GM12878 (cell line): ENCODE data around the gene PRKCQ. TPM values are rescaled to one million over a fixed set of nuclear protein-coding genes. Genes with fewer than 3 reads are reported as not detected.

ENCODE experiments used
- ATAC-seq: fragments of 200-7000 bp; cut with Tn5 transposase; 3 replicates; pipeline ENCODE4 v1.9.1; 2020; ENCODE audit warnings: mild to moderate bottlenecking, moderate library complexity
- BruUV-seq: library from RNA; stranded (reverse); fragments of 400-500 nt; replicated peaks from 2 replicates; lab custom pipeline; 2021; lab: Mats Ljungman, UMichigan
- CTCF ChIA-PET: fragments of 300-600 bp; sonication (Branson Sonifier 250); formaldehyde crosslinking; extraction: SDS; loops from one replicate; lab custom pipeline; 2021; ENCODE audit warnings: inconsistent platforms; lab: Yijun Ruan, JAX
- POLR2A ChIA-PET: fragments of 350-600 bp; formaldehyde crosslinking; extraction: SDS; loops from one replicate; lab custom pipeline; 2021; ENCODE audit warnings: inconsistent platforms; lab: Charles Lee
- RAD21 ChIA-PET: fragments of 300-600 bp; sonication (Branson Sonifier 250); formaldehyde crosslinking; loops from one replicate; lab custom pipeline; 2023; ENCODE audit warnings: antibody characterized with exemption; ENCODE audit not compliant: unreplicated experiment; lab: Charles Lee
- SMC1A ChIA-PET: fragments of 300-600 bp; sonication (Branson Sonifier 250); formaldehyde crosslinking; loops from one replicate; lab custom pipeline; 2023; ENCODE audit not compliant: unreplicated experiment, uncharacterized antibody; lab: Charles Lee
- DNase-seq: peaks from one replicate; pipeline ENCODE4 v3.0.0-alpha.2; 2011; ENCODE audit warnings: low read depth, low spot score
- FAIRE-seq: peaks from 3 replicates; lab custom pipeline; 2011; peaks lifted over from hg19 to GRCh38; lab: Jason Lieb, UNC
- H2AFZ ChIP-seq: 2 replicates; pipeline ENCODE4 v1.6.0; 2011; ENCODE audit warnings: low read depth, low read length, control low read depth; ENCODE audit not compliant: control insufficient read depth
- H3K27ac ChIP-seq: 2 replicates; pipeline ENCODE4 v1.5.1; 2011; ENCODE audit warnings: control low read depth; ENCODE audit not compliant: control insufficient read depth, insufficient read depth
- H3K27me3 ChIP-seq, 2 experiments: replicated peaks in 1 of 2; 2 replicates each; pipeline versions ENCODE4 v1.6.0 to v1.6.1; 2011; ENCODE audit warnings: low read length in 1 of 2; ENCODE audit not compliant: control insufficient read depth in 2 of 2, insufficient read depth in 2 of 2
- H3K36me3 ChIP-seq, 2 experiments: 2 replicates each; pipeline ENCODE4 v1.5.1; 2011; ENCODE audit warnings: low read length in 1 of 2; ENCODE audit not compliant: control insufficient read depth in 2 of 2, insufficient read depth in 2 of 2
- H3K4me1 ChIP-seq: 2 replicates; pipeline ENCODE4 v1.6.1; 2011; ENCODE audit warnings: mild to moderate bottlenecking, low read length, moderate library complexity, mixed read lengths; ENCODE audit not compliant: control insufficient read depth, insufficient read depth
- H3K4me2 ChIP-seq: 2 replicates; pipeline ENCODE4 v1.6.0; 2011; ENCODE audit warnings: control low read depth; ENCODE audit not compliant: control insufficient read depth, insufficient read depth
- H3K4me3 ChIP-seq: fragments of 200-600 bp; sonication (generic); 2 replicates; pipeline ENCODE4 v1.5.1; 2016
- H3K79me2 ChIP-seq: 2 replicates; pipeline ENCODE4 v1.6.0; 2011; ENCODE audit warnings: low read length; ENCODE audit not compliant: control insufficient read depth, insufficient read depth
- H3K9ac ChIP-seq: 2 replicates; pipeline ENCODE4 v1.8.0; 2011; ENCODE audit warnings: low read length, control low read depth, mixed read lengths; ENCODE audit not compliant: control insufficient read depth, insufficient read depth
- H3K9me3 ChIP-seq: replicated peaks from 3 replicates; pipeline ENCODE4 v1.5.1; 2011; ENCODE audit warnings: mild to moderate bottlenecking, low read length; ENCODE audit not compliant: control insufficient read depth, insufficient read depth
- H4K20me1 ChIP-seq: 2 replicates; pipeline ENCODE4 v1.6.0; 2011; ENCODE audit not compliant: control insufficient read depth, insufficient read depth
- CEBPZ ChIP-seq: fragments of 150-350 bp; IDR thresholded peaks from 2 replicates; pipeline ENCODE4 v1.6.1; 2016; ENCODE audit warnings: low read depth, low read length
- HDGF ChIP-seq: fragments of 450-650 bp; IDR thresholded peaks from 2 replicates; pipeline ENCODE4 v1.6.1; 2016; ENCODE audit warnings: antibody characterized with exemption
- MTA2 ChIP-seq: fragments of 450-650 bp; IDR thresholded peaks from 2 replicates; pipeline ENCODE4 v1.6.1; 2016; ENCODE audit warnings: low read depth, mild to moderate bottlenecking, moderate library complexity
- NR2C2 ChIP-seq: IDR thresholded peaks from 2 replicates; pipeline ENCODE4 v1.6.1; 2011; ENCODE audit warnings: borderline replicate concordance, low read depth; ENCODE audit not compliant: control insufficient read depth, insufficient read length
- RCOR1 ChIP-seq: conservative IDR thresholded peaks from 2 replicates; pipeline ENCODE4 v1.6.1; 2012; ENCODE audit warnings: low read depth, low read length, improper control_type of control experiment
- WGBS: methylation state at CpG from one replicate; pipeline ENCODE4 v1.1.6; 2016; ENCODE audit warnings: low lambda C conversion rate; ENCODE audit not compliant: insufficient replicate concordance, insufficient coverage; ENCODE audit errors: missing lambda C conversion rate; 5-methylcytosine and 5-hydroxymethylcytosine counted together
- in situ Hi-C: fragments of 300-500 bp; cut with MboI; formaldehyde crosslinking; loops from 9 replicates; pipeline ENCODE4 v1.14.3; 2018; ENCODE audit warnings: mixed read lengths
- intact Hi-C: fragments of 100-400 bp; cut with micrococcal nuclease; formaldehyde crosslinking; loops from one replicate; pipeline ENCODE4 v1.14.2; 2022; ENCODE audit not compliant: unreplicated experiment
- polyA plus RNA-seq, 11 experiments: library from polyadenylated mRNA; depleted of rRNA in 4 of 11; unstranded in 6 of 11; stranded (reverse) in 5 of 11; fragments of >200 nt; fragmentation: Nextera tagmentation in 4 of 11; fragmentation: Illumina TruSeq in 1 of 11; extraction: Ambion mirVana in 4 of 11; extraction: Trizol in 1 of 11; gene quantifications; 1 replicate in 1 of 11; 2 replicates in 10 of 11; pipeline versions ENCODE4 v1.2.1 to v1.2.3, GENCODE V29; 2011 to 2016; ENCODE audit warnings: inconsistent platforms in 2 of 11, missing spikeins in 2 of 11, low read depth in 1 of 11
- total RNA-seq, 4 experiments: library from RNA; depleted of rRNA in 3 of 4; stranded (reverse); fragments of >200 nt in 3 of 4; fragmentation: Illumina TruSeq in 1 of 4; extraction: Trizol in 1 of 4; gene quantifications; 2 replicates each; pipeline versions ENCODE4 v1.2.1 to v1.2.3, GENCODE V29; 2013 to 2021

Gene PRKCQ
- total and polyA plus RNA-seq, 10 of the 15 experiments (the other 5 are each of a cell fraction or from before 2014, with no cell fraction given), result 0.26 to 8.9 (median 0.98) TPM

- in situ Hi-C loops, result loop anchor here (10.0 kb wide), 1 partner anchor 394 kb away; no protein-coding TSS in a partner anchor
- Histone ChIP-seq H3K4me3 (no peak overlapping the region), H4K20me1 (no peaks in the 10 kb centered on the region; the same call in 1 of the 2 replicates), H3K4me1 (no peaks in the 10 kb centered on the region), H3K27ac (no peak overlapping the region), H3K79me2 (no peaks in the 10 kb centered on the region), H2AFZ (no peak overlapping the region), H3K9me3 (no peaks in the 10 kb centered on the region), H3K9ac (no peak overlapping the region), H3K27me3 (no peaks in the 10 kb centered on the region; a peak in 1 of 4 replicates), H3K36me3 (no peaks in the 10 kb centered on the region), H3K4me2 (no peak overlapping the region)
- BruUV-seq, result no TSS peak
- RAD21 ChIA-PET, result interaction anchor here (1.4 to 2.1 kb wide), 3 partner anchors 205 to 271 kb away, joined by 3 to 6 read pairs (median 5); no protein-coding TSS in a partner anchor
- FAIRE-seq, result no peak
- SMC1A ChIA-PET, result interaction anchor here (0.8 to 4.3 kb wide), 10 partner anchors 9 to 319 kb away, joined by 3 to 35 read pairs (median 4); partner anchors contain the start of gene PFKFB3
- intact Hi-C loops, result no loop called here
- POLR2A ChIA-PET, result no interaction called here
- DNase-seq, result no peak
- TF ChIP-seq MTA2 (no peak), RCOR1 (no peak)
- WGBS, result 48% methylated on average over 3 of the region's 3 CpGs
- CTCF ChIA-PET, result interaction anchor here (0.7 to 11.1 kb wide), 8 partner anchors 7 to 323 kb away, joined by 3 to 90 read pairs (median 5); partner anchors contain the start of gene PFKFB3
- no peak for ATAC-seq
These were observed 171.3 kb downstream of the PRKCQ start for GRCh38 chr10:6408799-6409198.

GRCh38 chr10:6407034-6407721 lies 172.9 kb downstream of the PRKCQ start:
- Histone ChIP-seq H3K79me2 (no peaks in the 10 kb centered on the region), H3K4me3 (no peak overlapping the region), H2AFZ (no peak overlapping the region), H4K20me1 (no peaks in the 10 kb centered on the region; the same call in 1 of the 2 replicates), H3K9ac (no peak overlapping the region), H3K9me3 (no peaks in the 10 kb centered on the region), H3K27me3 (no peaks in the 10 kb centered on the region; a peak in 2 of 4 replicates), H3K36me3 (no peaks in the 10 kb centered on the region), H3K27ac (no peak overlapping the region), H3K4me1 (no peaks in the 10 kb centered on the region), H3K4me2 (no peak overlapping the region)
- FAIRE-seq, result peak; percentile 79
- no peak for DNase-seq
- intact Hi-C loops (no loop called here), in situ Hi-C loops (loop anchor here (10.0 kb wide), 1 partner anchor 392 kb away; no protein-coding TSS in a partner anchor)
- 29% methylated on average over 11 of the region's 11 CpGs for WGBS
- ChIA-PET SMC1A (interaction anchor here (0.6 to 2.8 kb wide), 22 partner anchors 11 to 320 kb away, joined by 3 to 28 read pairs (median 4); partner anchors contain the start of gene PFKFB3), RAD21 (interaction anchor here (0.9 to 3.2 kb wide), 15 partner anchors 8 to 320 kb away, joined by 3 to 29 read pairs (median 4); partner anchors contain the start of gene PFKFB3), POLR2A (no interaction called here), CTCF (interaction anchor here (0.6 to 11.1 kb wide), 34 partner anchors 8 to 615 kb away, joined by 3 to 90 read pairs (median 5); partner anchors contain the start of gene PFKFB3)
- BruUV-seq, result no TSS peak
- ATAC-seq, result no peak; the same call in 2 of the 3 replicates
- TF ChIP-seq HDGF (peak; percentile 57; the same call in 1 of the 2 replicates), CEBPZ (no peak), NR2C2 (peak; percentile 19)
